ENCODE data around the gene INTS7.
"Not testable (repeated sequence)": the region's sequence is repeated elsewhere in the genome, so short reads cannot be mapped to it uniquely, and the experiment has no call there.

The INTS7 gene

GRCh38 chr1:211973541-211973940 is 61.8 kb downstream of the INTS7 start:
- DNase-seq = no peak

DNA sequence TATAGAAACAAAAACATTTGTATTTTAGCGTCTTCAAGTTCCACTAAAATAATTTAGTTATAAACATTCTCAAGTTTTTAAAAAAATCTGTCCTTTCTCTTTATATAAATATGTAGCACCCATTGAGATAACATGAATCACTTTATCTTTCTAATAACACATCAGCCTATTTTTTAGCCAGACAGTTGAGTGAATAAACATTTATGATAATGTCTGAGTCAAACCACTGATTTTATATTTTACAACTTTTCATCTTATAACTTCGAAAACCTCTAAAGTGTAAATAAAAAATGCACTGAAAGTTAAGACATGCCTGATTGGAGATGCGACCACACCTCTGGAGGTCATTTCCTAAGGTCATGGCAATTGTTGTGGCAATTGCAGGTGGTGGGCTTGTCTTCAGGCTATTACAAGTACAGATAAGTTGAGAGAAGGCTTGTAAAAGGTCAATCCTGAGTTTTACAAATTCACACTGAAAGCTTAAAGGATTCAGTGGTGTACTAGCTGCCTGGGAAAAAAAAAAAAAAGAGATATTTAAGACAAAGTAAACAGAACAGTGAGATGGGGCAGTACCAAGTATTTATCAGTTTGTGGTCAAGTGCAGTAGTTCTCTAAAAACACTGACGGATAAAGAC is 67.0 kb downstream of the INTS7 start:
- DNase-seq = no peak

DNA sequence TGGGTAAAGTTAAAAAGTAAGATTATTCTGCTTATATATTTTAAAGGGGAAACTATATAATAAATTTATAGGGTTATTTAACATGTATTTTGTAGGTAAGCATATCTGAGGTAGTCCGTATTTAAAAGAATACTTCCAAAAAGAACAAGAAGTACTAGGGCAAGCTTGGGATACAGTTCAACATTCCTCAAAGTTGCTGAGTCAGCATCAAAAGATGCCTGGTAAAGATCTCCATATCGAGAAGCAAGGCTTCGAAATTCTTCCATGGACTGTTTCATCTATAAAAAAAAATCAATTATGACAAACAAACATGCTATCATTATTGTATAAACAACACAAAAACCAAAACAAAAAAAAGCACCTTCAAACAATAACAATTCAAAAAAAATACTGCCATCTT is 67.7 kb downstream of the INTS7 start:
- DNase-seq = no peak

- no peak for DNase-seq
Observed at GRCh38 chr1:211965108-211965805, 70.1 kb downstream of the INTS7 start.

GRCh38 chr1:211959680-211960079 is 75.7 kb downstream of the INTS7 start:
- DNase-seq = no peak

DNA sequence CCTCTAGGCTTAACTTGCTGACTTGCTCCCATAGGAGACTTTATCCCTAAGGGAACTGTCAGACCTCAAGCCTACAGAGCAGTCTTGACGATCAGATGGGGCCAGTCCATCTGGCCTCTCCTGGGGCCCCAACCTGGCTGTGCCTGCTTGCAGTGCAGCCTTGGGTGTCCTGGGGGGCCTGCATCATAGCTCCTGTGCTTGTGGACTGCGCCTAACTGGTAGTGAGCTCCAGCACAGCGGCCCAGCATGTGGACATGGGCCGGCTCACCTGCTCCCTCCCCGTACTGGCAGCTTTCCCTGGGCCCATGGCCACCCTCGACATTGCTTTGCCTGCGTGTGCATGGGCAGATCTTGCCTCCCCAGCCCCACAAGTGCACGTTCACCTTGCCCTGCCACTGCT is 76.1 kb downstream of the INTS7 start:
- DNase-seq = no peak

DNA sequence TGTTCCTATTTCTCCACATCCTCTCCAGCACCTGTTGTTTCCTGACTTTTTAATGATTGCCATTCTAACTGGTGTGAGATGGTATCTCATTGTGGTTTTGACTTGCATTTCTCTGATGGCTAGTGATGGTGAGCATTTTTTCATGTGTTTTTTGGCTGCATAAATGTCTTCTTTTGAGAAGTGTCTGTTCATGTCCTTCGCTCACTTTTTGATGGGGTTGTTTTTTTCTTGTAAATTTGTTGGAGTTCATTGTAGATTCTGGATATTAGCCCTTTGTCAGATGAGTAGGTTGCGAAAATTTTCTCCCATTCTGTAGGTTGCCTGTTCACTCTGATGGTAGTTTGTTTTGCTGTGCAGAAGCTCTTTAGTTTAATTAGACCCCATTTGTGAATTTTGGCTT is 81.3 kb downstream of the INTS7 start:
- not testable (repeated sequence) for DNase-seq

DNA sequence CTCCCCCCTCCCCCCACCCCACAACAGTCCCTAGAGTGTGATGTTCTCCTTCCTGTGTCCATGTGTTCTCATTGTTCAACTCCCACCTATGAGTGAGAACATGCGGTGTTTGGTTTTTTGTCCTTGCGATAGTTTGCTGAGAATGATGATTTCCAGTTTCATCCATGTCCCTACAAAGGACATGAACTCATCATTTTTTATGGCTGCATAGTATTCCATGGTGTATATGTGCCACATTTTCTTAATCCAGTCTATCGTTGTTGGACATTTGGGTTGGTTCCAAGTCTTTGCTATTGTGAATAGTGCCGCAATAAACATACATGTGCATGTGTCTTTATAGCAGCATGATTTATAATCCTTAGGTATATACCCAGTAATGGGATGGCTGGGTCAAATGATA is 81.8 kb downstream of the INTS7 start:
- not testable (repeated sequence) for DNase-seq

- DNase-seq = no peak
Observed at GRCh38 chr1:211952299-211952698, 83.1 kb downstream of the INTS7 start.

DNA sequence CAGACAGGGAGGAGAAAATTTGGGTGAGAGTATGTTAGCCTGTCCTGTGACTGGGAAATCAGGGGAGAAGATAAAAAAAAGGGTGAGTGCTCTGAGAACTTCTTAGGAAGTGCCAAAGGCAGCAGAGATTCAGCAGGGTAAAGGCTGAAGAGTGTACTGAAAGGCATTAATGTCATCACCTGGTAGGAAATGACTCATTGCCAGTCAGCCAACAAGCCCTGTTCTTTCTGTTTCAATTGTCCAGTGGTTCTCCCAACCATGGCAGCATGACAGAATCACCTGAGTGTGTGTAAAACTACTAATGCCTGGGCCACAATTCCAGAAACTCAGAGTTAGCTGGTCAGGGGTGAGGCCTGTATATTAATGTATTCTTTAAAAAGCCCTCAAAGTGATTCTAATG is 83.5 kb downstream of the INTS7 start:
- no peak for DNase-seq

GRCh38 chr1:211948377-211948776 is 87.0 kb downstream of the INTS7 start:
- no peak for DNase-seq

- no peak for DNase-seq
Observed at GRCh38 chr1:211947396-211948295, 87.7 kb downstream of the INTS7 start.

DNA sequence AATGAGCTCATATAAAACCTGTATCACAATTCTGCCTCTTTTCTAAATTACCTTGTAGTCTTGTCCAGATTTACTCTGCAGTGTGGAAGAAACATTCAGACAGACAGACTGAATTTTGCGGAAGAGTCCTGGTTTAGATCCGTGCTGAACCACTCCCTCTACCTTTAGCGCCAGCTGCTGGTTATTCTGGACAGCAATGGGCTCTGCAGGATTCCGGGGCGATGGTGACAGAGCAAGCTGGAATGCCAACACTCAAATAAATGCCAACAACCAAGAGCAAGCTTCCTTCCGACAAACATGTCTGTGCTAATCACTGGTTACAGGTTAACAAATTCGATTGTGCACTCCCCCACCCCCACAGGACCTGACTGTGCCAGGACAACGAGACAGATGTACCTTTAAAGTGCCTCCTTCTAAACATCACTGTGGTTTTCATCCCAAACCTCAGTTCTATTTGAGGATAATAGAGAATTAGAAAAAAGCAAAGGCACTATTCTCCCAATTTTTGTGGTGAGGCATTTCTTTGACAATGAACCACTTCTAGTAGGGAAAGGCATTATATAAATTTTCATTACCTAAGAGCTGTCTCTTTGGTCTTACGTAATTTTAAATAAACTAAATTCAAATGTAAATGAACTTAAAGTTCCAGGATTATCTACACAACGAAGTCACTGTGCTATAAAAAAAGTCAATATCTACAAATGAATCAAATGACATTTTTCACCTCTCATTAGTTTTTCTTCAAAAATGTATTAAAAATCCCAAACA is 90.4 kb downstream of the INTS7 start:
- DNase-seq = no peak

DNA sequence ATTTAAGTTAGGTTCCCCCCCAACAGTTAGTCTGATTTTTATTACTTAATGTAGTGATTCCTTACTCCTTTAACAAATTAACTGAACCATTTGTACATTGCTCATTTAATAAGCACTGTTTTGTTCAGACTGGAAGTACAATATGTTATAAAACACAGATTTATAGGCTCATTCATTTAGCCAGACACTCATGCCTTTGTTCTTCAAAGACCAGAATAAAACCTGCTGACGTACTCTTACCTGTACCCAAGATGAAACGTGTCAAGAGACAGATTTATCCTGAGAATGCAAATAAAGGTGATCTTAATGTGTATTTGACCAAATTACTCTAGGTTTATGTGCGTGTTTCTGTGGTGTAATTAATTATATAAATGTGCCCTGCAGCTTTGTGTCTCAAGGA is 92.8 kb downstream of the INTS7 start:
- no peak for DNase-seq

DNA sequence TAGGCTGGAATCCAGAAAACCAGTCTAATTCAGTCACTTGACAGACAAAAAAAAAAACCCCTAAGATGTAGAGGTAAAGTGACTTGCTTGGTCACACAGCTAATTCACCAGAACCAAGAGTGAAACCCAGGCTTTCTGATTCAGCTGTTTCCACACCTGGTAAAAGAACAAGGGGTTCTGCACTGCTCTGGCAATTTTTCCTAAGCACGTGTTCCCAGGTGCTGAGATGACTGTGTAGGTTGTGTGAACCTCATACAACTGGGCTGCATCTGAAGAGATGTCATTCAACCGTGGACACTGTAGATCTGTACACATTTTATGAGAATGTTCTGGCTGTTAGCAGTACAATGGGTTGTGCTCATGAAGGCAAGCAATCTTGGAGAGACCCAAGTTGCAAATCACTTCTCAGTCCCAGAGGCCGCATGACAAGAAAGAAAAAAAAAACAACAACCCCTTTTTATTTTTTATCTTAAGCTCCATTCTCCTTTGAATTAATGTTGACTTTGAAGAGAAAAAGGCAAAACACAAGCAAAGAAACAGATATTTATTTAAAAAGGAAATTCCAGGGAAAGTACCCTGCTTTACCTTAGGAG is 95.4 kb downstream of the INTS7 start:
- DNase-seq = no peak

DNA sequence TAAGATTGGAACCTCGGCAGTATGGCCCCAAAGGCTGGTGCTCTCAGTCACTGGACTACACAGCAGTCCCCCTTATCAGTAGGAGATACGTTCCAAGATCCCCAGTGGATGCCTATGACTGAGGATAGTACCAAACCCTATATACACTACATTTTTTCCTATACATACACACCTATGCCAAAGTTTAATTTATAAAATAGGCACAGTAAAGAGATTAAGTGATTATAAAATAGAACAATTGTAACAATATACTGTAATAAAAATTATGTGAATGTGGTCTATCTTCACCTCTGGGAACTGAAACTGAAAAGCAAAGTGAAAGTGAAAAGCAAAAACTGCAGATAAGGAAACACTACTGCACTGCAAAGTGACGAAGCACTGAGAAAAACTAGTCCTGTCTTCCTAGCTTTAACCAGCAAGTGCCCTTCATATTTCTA is 96.8 kb downstream of the INTS7 start:
- DNase-seq = peak; percentile 39

- DNase-seq = not testable (repeated sequence)
Observed at GRCh38 chr1:211937422-211937821, 97.9 kb downstream of the INTS7 start.

DNA sequence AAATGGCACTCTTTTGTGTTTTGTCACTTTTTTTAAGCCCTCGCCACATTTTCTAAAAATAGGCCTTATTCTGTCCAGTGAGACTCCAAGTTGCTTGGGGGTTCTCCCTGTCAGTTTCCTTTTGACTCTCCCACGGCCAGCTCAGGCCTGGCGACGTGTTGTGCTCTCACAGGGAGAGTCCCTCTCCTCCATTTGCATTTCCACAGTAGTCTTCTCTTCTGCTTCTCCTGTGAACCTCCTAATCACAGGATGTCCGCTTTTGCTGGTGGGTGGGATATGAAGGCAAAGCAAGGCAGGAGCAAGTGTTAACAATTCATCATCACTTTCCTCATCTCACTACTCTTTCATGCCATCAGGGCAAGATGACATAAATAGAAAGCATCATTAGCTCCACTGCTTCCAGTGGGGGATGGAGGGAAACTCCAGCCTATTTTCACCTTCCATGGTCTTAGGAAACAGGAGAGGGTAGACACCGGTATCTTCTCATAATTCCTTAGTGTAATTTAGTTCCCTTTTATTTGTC is 99.8 kb downstream of the INTS7 start:
- peak; percentile 7 for DNase-seq

GRCh38 chr1:211933946-211934714 is 101.2 kb downstream of the INTS7 start:
- DNase-seq = no peak

DNA sequence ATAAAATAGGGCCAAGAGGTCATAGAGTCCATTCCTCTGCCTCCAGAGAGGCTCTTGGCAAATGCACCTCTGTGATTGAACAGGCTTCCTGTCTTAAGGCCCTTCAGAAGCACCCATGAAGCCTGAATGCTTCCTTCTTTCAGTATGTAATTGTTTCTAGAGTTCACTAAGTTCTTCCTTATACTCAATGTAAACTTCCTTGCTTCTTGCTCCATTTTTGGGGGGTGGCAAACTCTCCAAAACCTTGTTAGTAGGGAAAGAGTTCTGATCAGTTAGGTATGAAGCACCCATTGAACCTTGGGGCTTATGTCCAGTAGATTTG is 102.5 kb downstream of the INTS7 start:
- no peak for DNase-seq

DNA sequence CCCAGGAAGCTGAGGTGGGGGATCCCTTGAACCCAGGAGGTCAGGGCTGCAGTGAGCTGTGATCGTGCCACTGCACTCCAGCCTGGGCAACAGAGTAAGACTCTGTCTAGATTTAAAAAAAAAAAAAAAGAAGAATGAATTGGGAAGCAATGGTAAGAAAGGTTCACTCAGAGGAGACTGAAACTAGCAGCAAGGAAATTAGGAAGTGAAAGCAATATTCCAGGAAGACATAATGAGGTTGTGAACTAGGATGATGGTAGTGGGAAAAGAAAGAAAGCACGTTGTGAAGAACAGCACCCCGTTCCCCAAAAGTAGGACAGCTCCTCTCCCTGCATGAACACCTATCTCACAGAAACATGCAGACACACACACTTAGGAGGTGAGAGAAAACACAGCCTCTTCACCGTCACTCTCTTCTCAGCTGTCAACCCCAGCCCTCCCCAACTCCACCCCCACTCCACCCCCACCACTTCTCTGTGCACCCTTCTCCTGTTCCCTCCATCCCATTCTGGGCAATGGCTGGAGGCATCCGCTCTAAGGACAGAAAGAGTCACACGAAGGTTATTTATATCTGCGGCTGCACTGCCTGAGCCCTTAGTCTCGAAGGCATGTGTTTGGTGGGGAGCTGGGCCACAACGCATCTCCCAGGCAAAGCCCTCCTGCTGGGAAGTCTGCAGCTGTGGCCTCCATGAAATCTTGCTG is 103.0 kb downstream of the INTS7 start:
- DNase-seq = no peak
